Testis (tissue), 3 donors: ENCODE data around the gene DNAJC5. TPM values are rescaled to one million over a fixed set of nuclear protein-coding genes. Genes with fewer than 3 reads are reported as not detected.
"Not testable (repeated sequence)": the region's sequence is repeated elsewhere in the genome, so short reads cannot be mapped to it uniquely, and the experiment has no call there.

ENCODE experiments used
- DNase-seq: peaks from one replicate; pipeline ENCODE4 v3.0.0-alpha.2; 2019
- H3K27ac ChIP-seq, 2 donors: fragments of 200-600 bp; sonication (generic); one replicate each; pipeline ENCODE4 v1.5.1; 2019
- H3K27me3 ChIP-seq: fragments of 200-600 bp; sonication (generic); one replicate; pipeline ENCODE4 v1.5.1; 2019
- H3K36me3 ChIP-seq: fragments of 200-600 bp; sonication (generic); one replicate; pipeline ENCODE4 v1.5.1; 2017; ENCODE audit warnings: low read depth; ENCODE audit errors: missing control alignments
- H3K4me1 ChIP-seq: fragments of 200-600 bp; sonication (generic); one replicate; pipeline ENCODE4 v1.5.1; 2019
- H3K4me3 ChIP-seq, 2 donors: fragments of 200-600 bp; sonication (generic); one replicate each; pipeline ENCODE4 v1.5.1; 2017 to 2019
- H3K9me3 ChIP-seq: fragments of 200-600 bp; sonication (generic); one replicate; pipeline ENCODE4 v1.5.1; 2017
- POLR2A ChIP-seq: fragments of 450-650 bp; IDR thresholded peaks from one replicate; pipeline ENCODE4 v1.6.1; 2017; ENCODE audit warnings: antibody characterized with exemption, mild to moderate bottlenecking, moderate library complexity
- WGBS, 2 donors: methylation state at CpG; one replicate each; pipeline ENCODE4 v1.1.5; 2018; 5-methylcytosine and 5-hydroxymethylcytosine counted together
- intact Hi-C: fragments of 100-400 bp; cut with DNase I; formaldehyde crosslinking; loops from one replicate; pipeline ENCODE4 v1.15.1; 2023; ENCODE audit warnings: low total_unique reads
- polyA plus RNA-seq: library from polyadenylated mRNA; stranded (reverse); fragments of 350-450 nt; fragmentation: Illumina TruSeq; extraction: RNeasy Lipid Tissue Mini Kit (QIAGEN cat#74804); gene quantifications from one replicate; pipeline ENCODE4 v1.2.3, GENCODE V29; 2014; ENCODE audit warnings: low read depth, low replicate concordance; ENCODE audit not compliant: insufficient read depth
- total RNA-seq, 2 donors: library from RNA; depleted of rRNA; stranded (reverse); fragments of >200 nt; gene quantifications; one replicate each; pipeline ENCODE4 v1.2.3, GENCODE V29; 2016
- TF ChIP-seq, protein P1 (sequence below), 3 experiments: fragments of 450-650 bp in 2 of 3; fragments of 200-600 bp in 1 of 3; sonication (generic) in 1 of 3; IDR thresholded peaks; one replicate each; pipeline ENCODE4 v1.5.1; 2016 to 2019; ENCODE audit warnings: antibody characterized with exemption in 3 of 3, mild to moderate bottlenecking in 2 of 3, moderate library complexity in 1 of 3

The DNAJC5 gene
- total and polyA plus RNA-seq, 3 donors from 2014 or later, result 35.6 to 64.8 (median 58.2) TPM

GRCh38 chr20:63920226-63920625, 25.3 kb downstream of the DNAJC5 start:
- H3K27me3 ChIP-seq, result no peaks in the 10 kb centered on the region
- no peak overlapping the region for H3K4me3 ChIP-seq
- TF ChIP-seq POLR2A, result no peak
- TF ChIP-seq, protein P1, sequence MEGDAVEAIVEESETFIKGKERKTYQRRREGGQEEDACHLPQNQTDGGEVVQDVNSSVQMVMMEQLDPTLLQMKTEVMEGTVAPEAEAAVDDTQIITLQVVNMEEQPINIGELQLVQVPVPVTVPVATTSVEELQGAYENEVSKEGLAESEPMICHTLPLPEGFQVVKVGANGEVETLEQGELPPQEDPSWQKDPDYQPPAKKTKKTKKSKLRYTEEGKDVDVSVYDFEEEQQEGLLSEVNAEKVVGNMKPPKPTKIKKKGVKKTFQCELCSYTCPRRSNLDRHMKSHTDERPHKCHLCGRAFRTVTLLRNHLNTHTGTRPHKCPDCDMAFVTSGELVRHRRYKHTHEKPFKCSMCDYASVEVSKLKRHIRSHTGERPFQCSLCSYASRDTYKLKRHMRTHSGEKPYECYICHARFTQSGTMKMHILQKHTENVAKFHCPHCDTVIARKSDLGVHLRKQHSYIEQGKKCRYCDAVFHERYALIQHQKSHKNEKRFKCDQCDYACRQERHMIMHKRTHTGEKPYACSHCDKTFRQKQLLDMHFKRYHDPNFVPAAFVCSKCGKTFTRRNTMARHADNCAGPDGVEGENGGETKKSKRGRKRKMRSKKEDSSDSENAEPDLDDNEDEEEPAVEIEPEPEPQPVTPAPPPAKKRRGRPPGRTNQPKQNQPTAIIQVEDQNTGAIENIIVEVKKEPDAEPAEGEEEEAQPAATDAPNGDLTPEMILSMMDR (IDR thresholded peaks at IDR 0.05), result no peak
- DNase-seq, result no peak
- WGBS, 2 donors, result 93 to 95% methylated on average over 11 to 23 of the region's 23 CpGs
- no peaks in the 10 kb centered on the region for H3K36me3 ChIP-seq
- intact Hi-C loops, result no loop called here
- H3K9me3 ChIP-seq, result no peaks in the 10 kb centered on the region
- H3K27ac ChIP-seq, result no peak overlapping the region
- H3K4me1 ChIP-seq, result peaks cover 9% of the 10 kb centered on the region

DNA sequence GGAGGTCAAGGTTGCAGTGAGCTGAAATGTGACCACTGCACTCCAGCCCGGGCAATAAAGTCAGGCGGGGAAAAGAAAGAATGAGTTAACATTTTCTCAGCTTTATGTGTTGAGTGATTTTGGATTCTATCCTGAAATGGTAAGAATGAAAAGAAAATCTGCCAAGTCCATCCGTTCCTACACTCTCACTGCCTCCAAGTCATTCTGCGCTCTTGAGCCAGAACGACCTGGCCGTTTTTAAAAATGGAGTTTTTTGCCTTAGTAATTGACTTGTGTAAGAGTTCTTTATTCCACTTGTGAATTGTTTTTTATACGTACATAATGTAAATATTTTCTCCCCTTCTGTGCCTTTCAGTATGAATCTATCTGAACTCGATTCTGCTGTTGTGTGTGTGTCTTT, 28.7 kb downstream of the DNAJC5 start:
- TF ChIP-seq, protein P1 (IDR thresholded peaks at IDR 0.05), result no peak
- no peak for TF ChIP-seq POLR2A
- no peak for DNase-seq
- Histone ChIP-seq H3K36me3 (no peaks in the 10 kb centered on the region), H3K4me1 (peaks cover 20% of the 10 kb centered on the region), H3K4me3 (no peak overlapping the region), H3K9me3 (no peaks in the 10 kb centered on the region), H3K27ac (no peak overlapping the region), H3K27me3 (no peaks in the 10 kb centered on the region)
- WGBS, 2 donors, result 54 to 57% methylated on average over 8 of the region's 8 CpGs
- intact Hi-C loops, result no loop called here

DNA sequence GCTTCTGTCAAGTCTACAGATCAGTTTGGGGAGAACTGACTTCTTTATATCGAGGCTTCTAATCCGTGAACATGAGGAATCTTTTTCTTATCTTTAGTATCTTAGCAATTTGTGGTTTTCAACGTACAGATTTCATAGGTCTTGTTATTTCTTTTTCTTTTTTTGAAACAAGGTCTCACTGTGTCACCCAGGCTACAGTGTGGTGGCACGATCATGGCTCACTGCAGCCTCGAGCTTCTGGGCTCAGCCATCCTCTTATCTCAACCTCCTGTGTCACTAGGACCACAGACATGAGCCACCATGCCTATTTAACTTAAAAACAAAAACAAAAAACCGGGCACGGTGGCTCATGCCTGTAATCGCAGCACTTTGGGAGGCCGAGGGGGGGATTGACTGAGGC, 29.3 kb downstream of the DNAJC5 start:
- TF ChIP-seq POLR2A, result no peak
- no peaks in the 10 kb centered on the region for H3K9me3 ChIP-seq
- H3K27ac ChIP-seq, result peak overlapping the region in 1 of 2 donors; percentile 43
- H3K27me3 ChIP-seq, result no peaks in the 10 kb centered on the region
- WGBS, 2 donors, result 78 to 84% methylated on average over 9 of the region's 9 CpGs
- peaks cover 20% of the 10 kb centered on the region for H3K4me1 ChIP-seq
- intact Hi-C loops, result no loop called here
- no peak for DNase-seq
- H3K36me3 ChIP-seq, result no peaks in the 10 kb centered on the region
- H3K4me3 ChIP-seq, result no peak overlapping the region

DNA sequence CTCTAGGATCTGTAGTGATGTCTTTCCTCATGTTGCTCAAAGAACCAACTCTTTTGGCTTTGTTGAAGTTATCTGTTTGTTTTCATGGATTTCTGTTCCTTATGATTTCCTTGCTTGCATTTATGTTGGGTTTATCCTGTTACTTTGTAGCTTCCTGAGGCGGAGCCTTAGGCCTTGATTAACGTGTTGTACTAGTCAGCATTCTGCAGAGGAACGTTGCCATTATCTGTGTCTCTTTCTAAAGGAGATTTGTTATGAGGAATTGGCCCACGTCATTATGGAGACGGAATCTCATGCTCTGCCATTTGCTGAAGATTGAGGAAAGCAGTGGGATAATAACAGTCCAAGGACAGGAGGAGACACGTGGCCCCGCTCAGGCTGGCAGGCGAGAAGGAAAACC, 31.4 kb downstream of the DNAJC5 start:
- DNase-seq, result peak; percentile 87
- Histone ChIP-seq H3K4me1 (peaks cover 20% of the 10 kb centered on the region), H3K9me3 (no peaks in the 10 kb centered on the region), H3K36me3 (no peaks in the 10 kb centered on the region), H3K27me3 (no peaks in the 10 kb centered on the region), H3K4me3 (no peak overlapping the region), H3K27ac (peak overlapping the region; percentile 69 to 82)
- WGBS, 2 donors, result 38 to 52% methylated on average over 8 of the region's 8 CpGs
- no peak for TF ChIP-seq POLR2A
- TF ChIP-seq, protein P1 (IDR thresholded peaks at IDR 0.05), result no peak
- intact Hi-C loops, result no loop called here

GRCh38 chr20:63929071-63929470, 34.1 kb downstream of the DNAJC5 start:
- WGBS, 2 donors, result 95 to 97% methylated on average over 24 to 26 of the region's 26 CpGs
- no peaks in the 10 kb centered on the region for H3K9me3 ChIP-seq
- peaks cover 20% of the 10 kb centered on the region for H3K4me1 ChIP-seq
- no peak overlapping the region for H3K27ac ChIP-seq
- no peak for DNase-seq
- TF ChIP-seq, protein P1 (IDR thresholded peaks at IDR 0.05), result no peak
- no peak for TF ChIP-seq POLR2A
- no peak overlapping the region for H3K4me3 ChIP-seq
- intact Hi-C loops, result no loop called here
- H3K36me3 ChIP-seq, result no peaks in the 10 kb centered on the region
- H3K27me3 ChIP-seq, result no peaks in the 10 kb centered on the region

DNA sequence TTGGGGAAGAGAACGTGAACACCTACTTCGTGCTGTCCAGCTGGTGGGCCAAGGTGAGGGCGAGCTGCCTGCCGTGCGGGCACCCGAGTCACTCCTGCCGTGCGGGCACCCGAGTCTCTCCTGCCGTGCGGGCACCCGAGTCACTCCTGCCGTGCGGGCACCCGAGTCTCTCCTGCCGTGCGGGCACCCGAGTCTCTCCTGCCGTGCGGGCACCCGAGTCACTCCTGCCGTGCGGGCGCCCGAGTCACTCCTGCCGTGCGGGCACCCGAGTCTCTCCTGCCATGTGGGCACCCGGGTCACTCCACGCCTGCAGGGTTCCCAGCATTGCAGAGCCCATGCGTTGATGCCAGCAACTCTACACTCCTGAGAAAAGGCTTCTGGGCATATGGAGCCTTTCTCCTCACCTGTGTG, 34.6 kb downstream of the DNAJC5 start:
- H3K4me3 ChIP-seq, H3K27ac ChIP-seq, H3K9me3 ChIP-seq, DNase-seq, H3K27me3 ChIP-seq, H3K36me3 ChIP-seq, intact Hi-C loops: not testable (repeated sequence)
- WGBS, 2 donors, result 92 to 93% methylated on average over 31 of the region's 31 CpGs
- peaks cover 20% of the 10 kb centered on the region for H3K4me1 ChIP-seq
